HepG2 (cell line): ENCODE data around the gene WASHC3. TPM values are rescaled to one million over a fixed set of nuclear protein-coding genes. Genes with fewer than 3 reads are reported as not detected.

ENCODE experiments used
- ATAC-seq: fragments of 200-7000 bp; cut with Tn5 transposase; 3 replicates; pipeline ENCODE4 v1.9.1; 2020; ENCODE audit warnings: mild to moderate bottlenecking, moderate library complexity
- BruUV-seq: library from RNA; stranded (reverse); fragments of 400-500 nt; replicated peaks from 2 replicates; lab custom pipeline; 2021; lab: Mats Ljungman, UMichigan
- CTCF ChIA-PET: fragments of 300-600 bp; formaldehyde crosslinking; extraction: SDS; loops from one replicate; lab custom pipeline; 2021; ENCODE audit warnings: low total read pairs, inconsistent platforms, low intra/inter-chr PET ratio; lab: Yijun Ruan, JAX
- POLR2A ChIA-PET: fragments of 350-600 bp; sonication (Branson Sonifier 250); formaldehyde crosslinking; loops from one replicate; lab custom pipeline; 2020; ENCODE audit warnings: antibody characterized with exemption, inconsistent platforms; lab: Yijun Ruan, JAX
- DNase-seq: peaks from one replicate; pipeline ENCODE4 v3.0.0-alpha.2; 2015; ENCODE audit warnings: low spot score
- FAIRE-seq: peaks from 3 replicates; lab custom pipeline; 2011; peaks lifted over from hg19 to GRCh38; lab: Jason Lieb, UNC
- H2AFZ ChIP-seq: one replicate; pipeline ENCODE4 v1.6.1; 2011; ENCODE audit warnings: low read length, inconsistent platforms
- H3K27ac ChIP-seq: fragments of 300-600 bp; 3 replicates; pipeline ENCODE4 v1.8.0; 2011; ENCODE audit warnings: mixed run types, mild to moderate bottlenecking, mixed read lengths, low read length, inconsistent platforms; ENCODE audit not compliant: insufficient read depth; ENCODE audit errors: extremely low read length
- H3K27me3 ChIP-seq, 2 experiments: fragments of 200-600 bp in 1 of 2; 2 replicates in 1 of 2; 3 replicates in 1 of 2; pipeline versions ENCODE4 v1.6.0 to v1.8.0; 2011; ENCODE audit warnings: low read length in 2 of 2, mild to moderate bottlenecking in 2 of 2, moderate library complexity in 2 of 2, inconsistent platforms in 1 of 2; ENCODE audit not compliant: insufficient read depth in 2 of 2, control insufficient read depth in 1 of 2
- H3K36me3 ChIP-seq, 2 experiments: fragments of 200-600 bp in 1 of 2; replicated peaks in 1 of 2; 2 replicates in 1 of 2; 3 replicates in 1 of 2; pipeline versions ENCODE4 v1.5.1 to v1.8.0; 2011; ENCODE audit warnings: low read length in 2 of 2, inconsistent platforms in 1 of 2; ENCODE audit not compliant: insufficient read depth in 2 of 2, control insufficient read depth in 1 of 2
- H3K4me1 ChIP-seq: 2 replicates; pipeline ENCODE4 v1.5.1; 2012; ENCODE audit warnings: low read length, inconsistent platforms; ENCODE audit not compliant: insufficient read depth
- H3K4me2 ChIP-seq: 2 replicates; pipeline ENCODE4 v1.6.0; 2011; ENCODE audit warnings: low read depth, low read length, inconsistent platforms
- H3K4me3 ChIP-seq, 3 experiments: fragments of 200-600 bp in 1 of 3; sonication (generic), shearing (Covaris generic) in 1 of 3; replicated peaks in 1 of 3; 2 replicates each; pipeline ENCODE4 v1.5.1; 2011 to 2016; ENCODE audit warnings: low read length in 3 of 3, inconsistent platforms in 2 of 3, low read depth in 2 of 3, mild to moderate bottlenecking in 2 of 3, control low read depth in 1 of 3, mixed read lengths in 1 of 3; ENCODE audit not compliant: insufficient read depth in 1 of 3
- H3K79me2 ChIP-seq: one replicate; pipeline ENCODE4 v1.6.1; 2011; ENCODE audit warnings: low read length, inconsistent platforms; ENCODE audit not compliant: insufficient read depth
- H3K9ac ChIP-seq: 2 replicates; pipeline ENCODE4 v1.6.0; 2011; ENCODE audit warnings: mild to moderate bottlenecking, low read depth, low read length, inconsistent platforms; ENCODE audit not compliant: insufficient read depth
- H3K9me3 ChIP-seq: 2 replicates; pipeline ENCODE4 v1.5.1; 2012; ENCODE audit warnings: mild to moderate bottlenecking, low read length
- H4K20me1 ChIP-seq: 2 replicates; pipeline ENCODE4 v1.6.0; 2011; ENCODE audit warnings: inconsistent platforms, mild to moderate bottlenecking, low read length, moderate library complexity; ENCODE audit not compliant: insufficient read depth
- HCFC1 ChIP-seq: fragments of 150-350 bp; IDR thresholded peaks from 2 replicates; pipeline ENCODE4 v1.6.1; 2014; ENCODE audit warnings: low read depth, low read length
- ZBTB8A ChIP-seq: sonication (generic); formaldehyde crosslinking; IDR thresholded peaks from 2 replicates; pipeline ENCODE4 v1.4.0; 2020; ENCODE audit warnings: mild to moderate bottlenecking, low read depth, missing genetic modification reagents, borderline replicate concordance
- ZFYVE20 ChIP-seq: sonication (generic); formaldehyde crosslinking; IDR thresholded peaks from 2 replicates; pipeline ENCODE4 v1.8.0; 2023; ENCODE audit warnings: low read depth, mild to moderate bottlenecking, moderate library complexity, missing genetic modification reagents, borderline replicate concordance
- ZNF253 ChIP-seq: sonication (generic); formaldehyde crosslinking; IDR thresholded peaks from 2 replicates; pipeline ENCODE4 v1.8.0; 2022; ENCODE audit warnings: mild to moderate bottlenecking, missing genetic modification reagents, borderline replicate concordance
- ZNF343 ChIP-seq: sonication (generic); formaldehyde crosslinking; IDR thresholded peaks from 2 replicates; pipeline ENCODE4 v1.4.0; 2020; ENCODE audit warnings: mild to moderate bottlenecking, missing genetic modification reagents
- ZNF543 ChIP-seq: sonication (generic); formaldehyde crosslinking; IDR thresholded peaks from 2 replicates; pipeline ENCODE4 v1.4.0; 2020; ENCODE audit warnings: mild to moderate bottlenecking, missing genetic modification reagents
- ZNF547 ChIP-seq: sonication (generic); formaldehyde crosslinking; IDR thresholded peaks from 2 replicates; pipeline ENCODE4 v1.5.1; 2020; ENCODE audit warnings: mild to moderate bottlenecking, missing genetic modification reagents
- ZNF740 ChIP-seq: sonication (generic); formaldehyde crosslinking; IDR thresholded peaks from 2 replicates; pipeline ENCODE4 v1.4.0; 2020; ENCODE audit warnings: missing genetic modification reagents
- ZNF747 ChIP-seq: sonication (generic); formaldehyde crosslinking; IDR thresholded peaks from 2 replicates; pipeline ENCODE4 v1.8.1; 2023; ENCODE audit warnings: missing genetic modification reagents, mild to moderate bottlenecking, borderline replicate concordance
- in situ Hi-C: cut with HindIII; loops from 2 replicates; pipeline ENCODE4 v1.10.0; 2017; ENCODE audit warnings: low pct_unique_long_range_greater_than_20kb; ENCODE audit not compliant: extremely low pct_ligation_motif_present
- intact Hi-C: fragments of 100-400 bp; cut with micrococcal nuclease; formaldehyde crosslinking; loops from one replicate; pipeline ENCODE4 v1.10.0; 2022; ENCODE audit not compliant: unreplicated experiment
- polyA plus RNA-seq, 8 experiments: library from polyadenylated mRNA; depleted of rRNA in 3 of 8; stranded (reverse) in 7 of 8; unstranded in 1 of 8; fragments of >200 nt; fragmentation: Illumina TruSeq in 4 of 8; extraction: Trizol in 4 of 8; gene quantifications; 2 replicates each; pipeline versions ENCODE4 v1.2.1 to v1.2.3, GENCODE V29; 2011 to 2016; ENCODE audit warnings: low read depth in 4 of 8, missing spikeins in 1 of 8, mixed read lengths in 1 of 8; ENCODE audit not compliant: insufficient read depth in 1 of 8
- total RNA-seq, 5 experiments: library from RNA; depleted of rRNA; stranded (reverse); fragments of >200 nt; fragmentation: Illumina TruSeq; extraction: Trizol; gene quantifications; 2 replicates each; pipeline ENCODE4 v1.2.3, GENCODE V29; 2016; ENCODE audit warnings: low read depth in 1 of 5
- TF ChIP-seq, protein P1 (sequence below): sonication (generic); formaldehyde crosslinking; IDR thresholded peaks from 2 replicates; pipeline ENCODE4 v1.4.0; 2020; ENCODE audit warnings: missing genetic modification reagents

The WASHC3 gene
- total and polyA plus RNA-seq, 2 of the 13 experiments (the other 11 are each of a cell fraction or from before 2014, with no cell fraction given), result 32.7 to 47.3 TPM

DNA sequence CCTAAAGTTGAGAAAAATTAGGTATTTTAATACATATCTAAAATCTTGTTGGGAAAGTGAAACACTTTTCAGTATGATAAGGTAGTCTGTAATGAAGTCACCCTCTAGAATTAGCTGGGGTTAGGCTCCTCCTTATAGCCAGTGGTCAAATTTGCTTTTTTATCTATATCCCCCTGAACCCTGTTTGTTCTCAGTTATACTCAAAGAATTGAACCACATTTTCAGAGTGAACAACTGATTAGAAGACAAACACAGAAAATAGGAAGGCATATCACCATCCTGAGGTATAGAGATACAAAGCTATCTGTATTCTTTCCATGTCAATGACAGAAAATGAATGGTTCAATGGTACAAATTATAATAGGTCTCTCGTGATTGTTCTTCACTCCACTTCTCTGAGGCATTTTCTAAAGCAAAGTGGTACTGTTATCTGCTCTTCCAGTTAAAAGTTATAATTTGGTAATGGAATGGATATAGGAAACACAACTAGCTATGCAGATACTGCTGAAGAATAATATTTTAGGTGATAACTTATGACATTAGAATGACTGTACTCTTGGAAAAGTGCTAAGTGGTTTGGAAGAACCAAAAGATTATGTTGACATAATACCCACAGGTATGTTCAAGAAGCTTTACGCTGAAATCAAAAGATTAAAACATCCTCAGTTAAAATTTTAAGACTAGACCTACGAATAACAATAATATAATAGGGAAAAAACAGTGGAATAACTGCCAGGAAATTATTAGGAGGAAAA is 27.6 kb downstream of the WASHC3 start (continued):
- no peak for TF ChIP-seq ZNF343 (CRISPR knock-in tag)
- TF ChIP-seq ZBTB8A, result no peak
- no peak for TF ChIP-seq ZNF253 (CRISPR knock-in tag)
- no peak for TF ChIP-seq ZNF740
- no peak for TF ChIP-seq ZNF547
- no peak for TF ChIP-seq ZNF543
- TF ChIP-seq, protein P1, sequence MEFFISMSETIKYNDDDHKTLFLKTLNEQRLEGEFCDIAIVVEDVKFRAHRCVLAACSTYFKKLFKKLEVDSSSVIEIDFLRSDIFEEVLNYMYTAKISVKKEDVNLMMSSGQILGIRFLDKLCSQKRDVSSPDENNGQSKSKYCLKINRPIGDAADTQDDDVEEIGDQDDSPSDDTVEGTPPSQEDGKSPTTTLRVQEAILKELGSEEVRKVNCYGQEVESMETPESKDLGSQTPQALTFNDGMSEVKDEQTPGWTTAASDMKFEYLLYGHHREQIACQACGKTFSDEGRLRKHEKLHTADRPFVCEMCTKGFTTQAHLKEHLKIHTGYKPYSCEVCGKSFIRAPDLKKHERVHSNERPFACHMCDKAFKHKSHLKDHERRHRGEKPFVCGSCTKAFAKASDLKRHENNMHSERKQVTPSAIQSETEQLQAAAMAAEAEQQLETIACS, result no peak
- TF ChIP-seq ZNF747 (CRISPR knock-in tag), result no peak
- TF ChIP-seq HCFC1, result no peak

DNA sequence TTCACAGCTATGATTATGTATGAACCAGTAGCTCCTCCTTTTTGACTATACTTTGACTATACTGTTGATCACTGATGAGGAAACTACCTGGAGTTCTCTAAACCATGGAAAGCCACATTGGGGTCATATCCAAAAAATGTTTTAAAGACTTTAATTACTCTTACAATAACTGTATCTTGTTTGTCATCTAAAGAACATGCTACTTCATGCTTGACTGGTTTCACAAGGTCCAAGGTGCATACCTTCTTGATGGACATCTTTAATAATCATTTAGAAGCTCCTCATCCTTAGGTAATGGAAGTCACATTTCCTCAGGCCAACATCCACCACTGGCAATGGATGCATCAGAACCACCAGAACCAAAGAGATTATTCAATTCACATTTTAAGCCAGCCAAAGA is 29.9 kb downstream of the WASHC3 start:
- Histone ChIP-seq H2AFZ (no peak overlapping the region), H4K20me1 (no peaks in the 10 kb centered on the region), H3K4me3 (no peak overlapping the region), H3K36me3 (peaks cover 0 to 1% of the 10 kb centered on the region in 2 experiments; a peak in 2 of 5 replicates), H3K27me3 (no peaks in the 10 kb centered on the region), H3K9ac (no peak overlapping the region), H3K4me2 (no peak overlapping the region), H3K4me1 (no peaks in the 10 kb centered on the region), H3K9me3 (no peaks in the 10 kb centered on the region), H3K27ac (no peak overlapping the region)
- FAIRE-seq (no peak), ATAC-seq (no peak)
- no TSS peak for BruUV-seq
- in situ Hi-C loops, result no loop called here
- POLR2A ChIA-PET, result no interaction called here
- CTCF ChIA-PET, result no interaction called here
- TF ChIP-seq ZFYVE20 (CRISPR knock-in tag), result no peak
- TF ChIP-seq, all 625 proteins: peak for 0
- intact Hi-C loops, result no loop called here
- no peak for DNase-seq
- no peaks in the 10 kb centered on the region for H3K79me2 ChIP-seq
